A549 treated with Mapracorat at 1 μM for 4 hours (cell line): ENCODE data around the gene EOMES. TPM values are rescaled to one million over a fixed set of nuclear protein-coding genes. Genes with fewer than 3 reads are reported as not detected.

Source experiments
- total RNA-seq: library from RNA; stranded (reverse); fragments of 200-300 nt; extraction: Qiagen RNA extraction; gene quantifications from 5 replicates; pipeline ENCODE4 v1.2.3, GENCODE V29; 2022

Gene EOMES
- 0.63 to 0.71 TPM (median 0.68 TPM) in 5 replicates for total RNA-seq

DNA sequence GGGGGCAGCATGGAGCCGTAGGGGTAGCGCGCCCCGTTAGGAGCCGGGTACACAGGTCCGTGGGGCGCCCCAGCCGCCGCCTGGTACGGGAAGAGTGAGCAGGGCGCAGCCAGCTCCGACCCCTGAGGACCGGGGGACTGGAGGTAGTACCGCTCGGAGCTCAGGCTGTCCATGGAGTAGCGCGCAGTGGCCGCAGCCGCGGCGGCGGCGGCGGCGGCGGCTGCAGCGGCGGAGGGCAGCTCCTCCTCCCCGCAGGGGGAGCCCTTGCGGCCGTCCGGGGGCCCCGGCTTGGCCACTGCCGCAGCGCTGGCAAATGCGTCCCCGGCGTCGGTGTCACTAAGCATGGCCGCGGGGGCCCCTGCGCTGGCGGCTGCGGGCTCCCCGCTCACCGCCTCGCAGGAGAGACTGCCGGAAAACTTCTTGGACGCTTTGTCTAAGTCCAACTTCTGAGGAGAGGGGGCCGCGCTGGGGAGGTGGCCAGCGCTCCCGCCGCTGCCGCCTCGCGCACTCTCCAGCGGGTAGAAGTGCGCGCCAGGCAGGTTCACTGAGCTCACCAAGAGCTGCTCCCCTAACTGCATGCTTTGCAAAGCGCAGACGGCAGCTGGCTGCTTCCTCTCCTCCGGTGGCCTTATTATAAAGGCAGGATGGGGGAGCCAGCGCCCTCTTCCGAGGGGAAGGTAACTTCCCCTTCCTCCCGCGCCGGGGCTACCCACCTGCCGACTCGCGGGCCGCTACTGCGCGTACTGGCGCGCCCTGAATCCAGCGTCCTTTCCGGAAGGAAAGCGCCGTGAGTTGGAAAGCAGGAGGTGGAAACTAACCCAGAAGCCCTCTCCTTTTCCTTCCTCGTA lies at the start of gene EOMES:
EOMES (minus strand) TSS at position 607 of the 848 bp plus-strand sequence; CDS start at position 578, 29 bp downstream.

Other genes with a start within 250 kb of the EOMES start
- gene SLC4A7, start 237.9 kb downstream of the EOMES start, total RNA-seq: 9.1 to 16.1 TPM (median 13.5 TPM) in 5 replicates